Measurements from ENCODE around the gene SCGB1C1. TPM values are rescaled to one million over a fixed set of nuclear protein-coding genes. Genes with fewer than 3 reads are reported as not detected.

SCGB1C1 gene
- polyA plus RNA-seq, 1 experiment: not detected

DNA sequence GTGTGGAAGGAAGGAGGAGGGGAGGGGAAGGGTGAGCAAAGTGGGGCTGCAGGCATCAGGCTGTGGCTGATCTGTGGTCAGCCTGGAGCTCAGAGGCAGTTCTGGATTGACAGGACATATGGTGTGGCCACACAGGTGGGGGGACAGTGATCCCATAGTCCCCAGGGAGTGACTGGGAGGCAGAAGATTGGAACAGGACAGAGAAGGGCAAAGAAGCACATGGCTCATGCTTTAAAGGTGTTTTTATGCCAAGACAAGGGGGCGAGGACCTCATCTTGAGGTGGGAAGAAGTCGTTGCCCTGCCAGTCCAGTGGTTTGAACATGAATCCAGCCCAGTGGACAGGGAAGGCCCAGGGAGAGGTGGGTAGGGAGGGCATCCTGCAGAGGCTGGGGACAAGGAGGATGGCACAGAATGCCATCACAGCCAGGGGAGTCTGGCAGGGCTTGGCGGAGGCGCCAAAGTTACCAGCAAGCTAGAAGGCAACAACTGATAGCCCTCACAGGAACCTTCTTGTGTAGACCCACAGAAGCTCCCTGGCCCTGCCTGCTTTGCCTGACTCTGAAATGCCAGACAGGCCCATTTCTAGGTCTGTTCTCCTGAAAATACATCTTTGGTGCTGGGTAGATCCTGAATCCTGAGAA lies 11.2 kb downstream of the SCGB1C1 start:
- no peak for DNase-seq (ENCODE audit: low read depth)
- Histone ChIP-seq H3K36me3 (ENCODE audit: control insufficient read depth, insufficient read depth, low read length) (peaks cover 30% of the 10 kb centered on the region), H3K4me3 (ENCODE audit: low read depth, low read length) (no peak overlapping the region), H3K27me3 (ENCODE audit: control insufficient read depth, insufficient read depth, low read length) (no peaks in the 10 kb centered on the region)
- ChIA-PET POLR2A (no interaction called here), CTCF (interaction anchor here (1.2 to 1.4 kb wide), 3 partner anchors 46 to 158 kb away, joined by 3 to 4 read pairs (median 3); no protein-coding TSS in a partner anchor)
- TF ChIP-seq, protein P1, sequence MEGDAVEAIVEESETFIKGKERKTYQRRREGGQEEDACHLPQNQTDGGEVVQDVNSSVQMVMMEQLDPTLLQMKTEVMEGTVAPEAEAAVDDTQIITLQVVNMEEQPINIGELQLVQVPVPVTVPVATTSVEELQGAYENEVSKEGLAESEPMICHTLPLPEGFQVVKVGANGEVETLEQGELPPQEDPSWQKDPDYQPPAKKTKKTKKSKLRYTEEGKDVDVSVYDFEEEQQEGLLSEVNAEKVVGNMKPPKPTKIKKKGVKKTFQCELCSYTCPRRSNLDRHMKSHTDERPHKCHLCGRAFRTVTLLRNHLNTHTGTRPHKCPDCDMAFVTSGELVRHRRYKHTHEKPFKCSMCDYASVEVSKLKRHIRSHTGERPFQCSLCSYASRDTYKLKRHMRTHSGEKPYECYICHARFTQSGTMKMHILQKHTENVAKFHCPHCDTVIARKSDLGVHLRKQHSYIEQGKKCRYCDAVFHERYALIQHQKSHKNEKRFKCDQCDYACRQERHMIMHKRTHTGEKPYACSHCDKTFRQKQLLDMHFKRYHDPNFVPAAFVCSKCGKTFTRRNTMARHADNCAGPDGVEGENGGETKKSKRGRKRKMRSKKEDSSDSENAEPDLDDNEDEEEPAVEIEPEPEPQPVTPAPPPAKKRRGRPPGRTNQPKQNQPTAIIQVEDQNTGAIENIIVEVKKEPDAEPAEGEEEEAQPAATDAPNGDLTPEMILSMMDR (IDR thresholded peaks at IDR 0.05; ENCODE audit: insufficient read depth, low read depth, low read length): no peak

DNA sequence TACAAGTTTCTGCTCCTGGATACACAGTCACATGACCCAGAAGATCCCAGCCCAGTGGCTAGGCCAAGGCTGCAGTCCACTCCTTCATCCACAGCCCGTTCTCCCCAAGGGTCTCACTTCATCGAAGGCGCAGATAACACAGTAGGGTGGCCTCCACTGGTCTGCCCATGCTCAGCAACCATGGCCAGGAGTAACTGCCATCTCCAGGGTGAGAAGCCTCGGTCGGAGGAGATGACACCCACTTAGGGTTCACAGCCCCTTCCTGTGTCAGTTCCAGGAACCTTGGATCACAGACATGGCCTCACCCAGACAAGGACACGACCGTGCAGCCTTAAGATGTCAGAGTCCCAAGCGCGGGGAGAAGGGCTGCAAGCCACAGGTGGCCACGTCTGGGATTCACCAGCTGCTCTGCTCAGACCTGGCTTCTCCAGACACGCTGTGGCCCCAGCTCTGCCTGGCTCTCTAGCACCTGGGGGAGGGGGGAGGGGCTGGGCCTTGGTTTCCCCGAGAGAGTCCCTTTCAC lies 11.8 kb downstream of the SCGB1C1 start:
- ChIA-PET CTCF (interaction anchor here (1.3 to 1.4 kb wide), 2 partner anchors 105 to 157 kb away, joined by 3 read pairs; no protein-coding TSS in a partner anchor), POLR2A (no interaction called here)
- no peak overlapping the region for H3K4me3 ChIP-seq (ENCODE audit: low read depth, low read length)
- H3K36me3 ChIP-seq (ENCODE audit: control insufficient read depth, insufficient read depth, low read length): peaks cover 33% of the 10 kb centered on the region
- H3K27me3 ChIP-seq (ENCODE audit: control insufficient read depth, insufficient read depth, low read length): no peaks in the 10 kb centered on the region
- TF ChIP-seq, protein P1 (IDR thresholded peaks at IDR 0.05; ENCODE audit: insufficient read depth, low read depth, low read length): no peak
- no peak for DNase-seq (ENCODE audit: low read depth)

DNA sequence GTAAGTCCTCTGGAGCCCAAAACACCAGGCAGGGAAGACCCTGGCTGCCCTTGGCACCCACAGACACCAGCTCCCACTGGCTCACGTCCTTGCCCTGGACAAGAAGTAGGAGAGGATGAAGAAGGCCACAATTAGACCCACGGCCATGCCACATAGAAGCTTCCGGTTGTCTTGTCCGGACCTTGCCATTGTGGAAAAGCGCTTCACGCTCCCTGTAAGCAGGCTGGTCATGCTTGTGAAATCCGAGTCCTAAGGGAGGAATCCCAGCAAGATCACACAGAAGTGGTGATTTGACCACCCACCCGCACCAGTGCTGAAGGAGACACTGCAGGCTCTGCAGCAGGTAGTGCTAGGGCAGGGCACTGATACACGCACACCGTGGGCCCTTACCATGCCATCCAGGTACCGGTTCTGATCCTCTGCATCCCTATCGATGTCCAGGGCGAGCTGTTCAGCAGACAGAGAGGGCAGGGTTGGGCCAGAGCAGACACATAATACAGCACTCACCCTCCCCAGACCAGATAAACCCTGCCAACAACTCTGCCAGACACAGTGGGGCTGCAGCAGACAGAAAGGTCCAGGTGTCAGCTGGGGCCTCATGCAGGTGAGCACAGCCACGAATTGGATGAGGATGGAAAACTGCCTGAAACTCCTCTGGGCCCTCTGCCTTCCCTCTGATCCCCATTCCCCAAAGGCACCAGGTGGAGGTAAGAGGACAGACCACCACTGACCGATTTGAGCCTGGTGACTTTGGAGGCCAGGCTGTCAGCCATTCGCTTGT lies 12.5 kb downstream of the SCGB1C1 start:
- no peaks in the 10 kb centered on the region for H3K27me3 ChIP-seq (ENCODE audit: control insufficient read depth, insufficient read depth, low read length)
- no peak for DNase-seq (ENCODE audit: low read depth)
- ChIA-PET POLR2A (no interaction called here), CTCF (interaction anchor here (1.3 kb wide), 1 partner anchor 104 kb away, joined by 3 read pairs; no protein-coding TSS in a partner anchor)
- peaks cover 36% of the 10 kb centered on the region for H3K36me3 ChIP-seq (ENCODE audit: control insufficient read depth, insufficient read depth, low read length)
- peak overlapping the region; percentile 96 for H3K4me3 ChIP-seq (ENCODE audit: low read depth, low read length)
- TF ChIP-seq, protein P1 (IDR thresholded peaks at IDR 0.05; ENCODE audit: insufficient read depth, low read depth, low read length): no peak

DNA sequence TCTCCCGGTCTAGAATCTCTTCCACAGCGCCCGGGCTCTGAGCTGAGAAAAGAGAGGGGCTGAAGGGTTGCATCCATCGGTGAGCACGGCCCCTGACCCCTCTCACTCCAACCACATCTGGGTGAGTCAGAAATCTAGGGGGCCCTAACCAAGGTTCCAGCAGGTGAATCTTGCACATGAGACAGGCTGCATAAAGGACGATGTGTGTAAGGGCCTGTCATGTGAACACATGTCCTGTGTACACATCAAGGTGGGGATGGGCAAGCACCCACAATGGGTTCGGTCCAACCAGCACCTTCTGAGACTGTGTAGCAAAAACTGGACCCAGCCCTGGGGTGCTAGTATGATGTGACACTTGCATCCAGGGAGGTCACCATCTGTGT lies 13.1 kb downstream of the SCGB1C1 start:
- Histone ChIP-seq H3K4me3 (ENCODE audit: low read depth, low read length) (peak overlapping the region; percentile 96), H3K36me3 (ENCODE audit: control insufficient read depth, insufficient read depth, low read length) (peaks cover 37% of the 10 kb centered on the region), H3K27me3 (ENCODE audit: control insufficient read depth, insufficient read depth, low read length) (no peaks in the 10 kb centered on the region)
- TF ChIP-seq, protein P1 (IDR thresholded peaks at IDR 0.05; ENCODE audit: insufficient read depth, low read depth, low read length): no peak
- DNase-seq (ENCODE audit: low read depth): no peak
- CTCF ChIA-PET: interaction anchor here (0.8 to 1.6 kb wide), 2 partner anchors 28 to 190 kb away, joined by 3 read pairs; no protein-coding TSS in a partner anchor
- POLR2A ChIA-PET: no interaction called here

Data from BJ (cell line).